ENCODE results near the gene PLEKHF1.
"Not testable (repeated sequence)": the region's sequence is repeated elsewhere in the genome, so short reads cannot be mapped to it uniquely, and the experiment has no call there.

Gene PLEKHF1

DNA sequence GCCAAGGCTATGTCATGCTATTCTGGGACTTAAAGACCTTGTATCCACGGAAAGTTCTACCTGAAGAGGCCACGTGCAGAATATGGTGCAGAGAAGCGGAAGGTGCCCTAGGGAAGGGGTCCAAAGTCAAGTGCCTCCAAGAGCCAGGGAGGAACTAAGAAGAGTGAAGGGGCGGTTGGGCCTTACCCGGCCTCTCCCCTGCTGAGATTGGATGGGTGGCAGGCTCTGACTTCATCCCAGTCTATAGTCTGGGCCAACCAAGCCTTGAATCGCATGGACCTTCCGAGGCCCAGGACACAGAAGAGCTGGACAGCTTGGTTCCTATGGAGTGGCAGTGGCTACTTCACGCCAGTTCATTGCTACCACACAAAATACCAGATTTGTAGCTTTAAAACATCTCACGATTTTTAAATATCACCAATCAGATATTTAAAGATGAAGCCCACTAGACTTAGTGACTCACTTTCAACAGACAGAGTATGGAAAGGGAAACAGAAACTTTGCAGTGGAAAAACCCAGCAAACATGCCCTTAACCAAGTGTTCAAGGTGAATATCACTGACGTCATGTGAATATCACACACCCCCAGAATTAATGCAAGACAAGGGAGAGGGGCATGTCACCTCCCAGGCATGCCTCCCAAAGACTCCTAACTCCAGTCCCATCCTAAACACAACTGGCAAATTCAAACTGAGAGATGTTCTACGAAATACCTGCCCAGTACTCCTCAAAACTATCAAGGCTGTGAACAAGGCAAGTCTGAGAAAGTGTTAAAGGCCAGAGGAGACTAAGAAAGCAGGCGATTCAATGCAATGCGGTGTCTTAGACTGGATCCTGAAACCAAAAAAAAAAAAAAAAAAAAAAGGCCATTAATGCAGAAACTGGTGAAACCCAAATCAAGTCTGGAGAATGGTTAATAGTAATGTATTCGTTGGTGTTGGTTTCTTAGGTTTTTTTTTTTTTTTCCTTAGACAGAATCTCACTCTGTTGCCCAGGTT, 39.6 kb downstream of the PLEKHF1 start:
- no peak for DNase-seq

DNA sequence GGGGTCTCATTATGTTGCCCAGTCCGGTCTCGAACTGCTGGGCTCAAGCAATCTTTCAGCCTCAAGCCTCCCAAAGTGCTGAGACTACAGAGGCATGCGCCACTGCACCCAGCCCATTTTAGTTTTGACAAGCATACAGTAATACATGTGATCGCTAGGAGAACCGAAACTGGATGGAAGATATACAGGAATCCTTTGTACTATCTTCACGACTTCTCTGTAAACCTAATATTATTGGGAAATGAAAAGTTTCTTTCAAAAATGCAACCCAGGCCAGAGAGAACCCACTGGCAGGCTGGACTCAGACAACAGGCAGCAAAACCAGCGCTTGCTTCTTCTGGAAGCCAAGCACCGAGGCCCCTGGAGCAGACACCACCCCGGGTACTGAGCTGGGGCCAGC, 40.4 kb downstream of the PLEKHF1 start:
- DNase-seq, result no peak

GRCh38 chr19:29706635-29707034, 41.4 kb downstream of the PLEKHF1 start:
- DNase-seq, result no peak

GRCh38 chr19:29708554-29709439, 43.5 kb downstream of the PLEKHF1 start:
- no peak for DNase-seq

- not testable (repeated sequence) for DNase-seq
These were observed 44.2 kb downstream of the PLEKHF1 start for GRCh38 chr19:29709440-29709798.

GRCh38 chr19:29711584-29712132, 46.4 kb downstream of the PLEKHF1 start:
- no peak for DNase-seq

- DNase-seq, result no peak
These were observed 47.7 kb downstream of the PLEKHF1 start for GRCh38 chr19:29712744-29713516.

- no peak for DNase-seq
These were observed 49.2 kb downstream of the PLEKHF1 start for GRCh38 chr19:29714371-29714952.

DNA sequence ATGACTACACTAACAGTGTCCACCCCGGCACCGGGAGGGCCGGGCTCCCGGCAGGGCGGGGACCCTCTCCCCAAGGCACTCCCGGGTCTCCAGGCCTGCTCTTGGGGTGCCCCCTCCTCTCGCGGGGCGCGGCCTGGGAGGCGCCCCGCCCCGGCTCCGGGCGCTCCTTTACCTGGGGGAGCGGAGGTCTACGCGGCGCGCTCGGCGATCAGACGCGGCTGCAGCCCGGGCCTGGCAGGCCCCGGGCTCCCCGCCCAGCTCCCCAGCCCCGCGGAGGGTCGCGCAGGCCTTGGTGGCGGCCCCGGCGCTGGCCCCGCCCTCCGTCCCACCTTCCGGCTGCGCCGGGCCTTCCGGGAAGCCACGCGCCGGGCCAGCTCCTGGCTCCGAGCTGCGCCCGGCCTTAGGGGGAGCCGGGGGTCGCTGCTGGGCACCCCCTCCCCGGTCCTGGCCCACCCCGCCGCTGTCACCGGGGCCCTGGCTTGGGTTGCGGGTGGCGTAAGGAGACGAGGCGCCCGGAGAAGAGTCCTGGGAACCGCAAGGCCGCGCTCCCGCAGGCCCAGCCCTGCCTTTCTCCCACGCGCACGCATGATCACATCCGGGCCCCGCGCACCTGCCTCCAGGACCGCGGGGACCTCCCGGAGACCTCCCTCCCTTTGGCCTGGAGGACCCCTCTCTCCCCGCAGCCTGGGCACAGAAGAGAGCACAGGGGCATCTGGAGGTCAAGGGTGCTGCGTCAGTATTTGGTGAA, 49.9 kb downstream of the PLEKHF1 start, which contains the start of gene C19orf12:
TSS of gene C19orf12 (minus strand) at position 309 of the 748 bp plus-strand sequence. CDS start 6,848 bp downstream, outside the sequence.
- peak; percentile 46 for DNase-seq

GRCh38 chr19:29715701-29716581, 50.7 kb downstream of the PLEKHF1 start:
- DNase-seq, result peak; percentile 3

GRCh38 chr19:29717051-29717450, 51.8 kb downstream of the PLEKHF1 start:
- DNase-seq, result no peak

- DNase-seq, result no peak
These were observed 58.9 kb downstream of the PLEKHF1 start for GRCh38 chr19:29724102-29724641.

DNA sequence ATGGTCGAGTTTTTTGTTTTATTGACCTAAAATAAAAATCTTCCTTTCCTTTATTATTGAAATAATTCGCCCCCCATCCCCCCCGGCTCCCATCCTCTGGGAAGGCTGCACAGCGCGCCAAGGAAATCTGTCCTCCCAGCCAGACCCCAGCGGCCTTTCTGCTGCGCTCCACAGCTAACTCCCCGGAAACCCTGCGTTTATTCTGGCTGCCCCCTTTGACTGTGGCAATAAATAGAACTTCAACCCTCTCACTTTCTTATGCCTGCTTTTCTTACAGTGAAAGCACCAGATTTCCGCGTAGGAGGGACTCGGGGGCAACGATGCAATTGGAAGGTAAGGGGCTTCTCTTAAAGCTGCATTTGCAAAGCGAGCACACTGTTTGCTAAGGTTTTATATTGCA, 59.5 kb downstream of the PLEKHF1 start:
- no peak for DNase-seq

Data from NCI-H1694 treated with DMSO at 0.1 percent for 48 hours (cell line).